Retina (tissue), 1 donor: ENCODE data around the gene MYH16.
"Not testable (repeated sequence)": the region's sequence is repeated elsewhere in the genome, so short reads cannot be mapped to it uniquely, and the experiment has no call there.

Experiments used
- DNase-seq: peaks from one replicate; pipeline ENCODE4 v3.0.0-alpha.2; 2016

MYH16 gene

DNA sequence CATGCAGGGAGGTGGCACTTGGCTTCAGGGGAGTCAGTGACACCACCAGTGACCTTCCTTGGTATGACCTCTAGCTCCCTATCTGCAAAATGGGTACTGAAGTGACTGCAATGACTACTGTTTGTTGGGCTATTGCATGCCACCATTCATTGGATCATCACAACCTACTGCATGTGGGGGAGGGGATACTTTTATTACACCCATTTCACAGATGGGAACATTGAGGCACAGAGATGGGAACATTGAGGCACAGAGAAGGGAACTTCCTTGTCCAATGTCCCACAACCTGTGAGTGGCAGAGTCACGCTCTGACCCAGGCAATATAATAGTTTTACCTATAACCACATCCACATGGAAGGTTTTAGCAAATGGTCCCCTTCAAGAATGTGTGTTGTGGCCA, 12.2 kb upstream of the MYH16 start:
- no peak for DNase-seq

DNA sequence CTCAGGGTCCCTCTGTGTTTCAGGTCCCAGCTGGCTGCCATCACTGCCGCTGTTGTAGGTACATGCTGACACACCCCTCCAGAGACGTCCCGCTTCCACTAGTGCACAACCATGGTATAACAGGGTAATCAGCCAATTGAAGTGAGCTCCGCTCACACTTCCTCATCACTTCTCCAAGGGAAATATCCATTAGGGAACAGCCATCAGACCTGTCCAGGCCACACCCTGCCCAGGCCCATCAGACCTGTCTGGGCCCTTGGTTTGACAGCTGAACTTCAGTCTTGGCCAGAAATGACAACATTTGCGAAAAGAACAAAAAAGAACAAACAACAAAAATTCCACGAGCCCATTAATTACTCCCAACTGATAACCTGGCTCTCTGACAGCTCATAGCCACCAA, 11.0 kb upstream of the MYH16 start:
- no peak for DNase-seq

- DNase-seq: no peak
Observed at GRCh38 chr7:99265848-99266480, 6.7 kb upstream of the MYH16 start.

- DNase-seq: no peak
Observed at GRCh38 chr7:99267481-99267840, 5.2 kb upstream of the MYH16 start.

GRCh38 chr7:99267841-99268576, 4.6 kb upstream of the MYH16 start:
- DNase-seq: peak; percentile 31

DNA sequence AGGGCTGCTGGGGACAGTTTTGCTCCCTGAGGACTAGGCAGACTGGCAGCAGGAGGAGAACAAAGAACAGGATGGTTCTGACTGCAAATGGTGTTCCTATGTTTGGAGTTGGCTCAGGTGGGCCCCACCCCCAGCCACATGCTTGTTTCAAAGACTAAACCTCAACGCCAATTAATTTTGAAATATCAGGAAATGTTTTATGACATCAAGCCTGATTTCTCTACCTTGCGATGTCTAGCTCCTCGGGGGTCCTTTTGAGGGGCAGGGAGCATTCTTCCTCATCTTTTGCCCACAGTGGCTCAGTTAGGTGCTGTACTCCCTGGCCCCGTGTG, 4.1 kb upstream of the MYH16 start:
- DNase-seq: no peak

GRCh38 chr7:99270702-99271101, 1.9 kb upstream of the MYH16 start:
- DNase-seq: no peak

DNA sequence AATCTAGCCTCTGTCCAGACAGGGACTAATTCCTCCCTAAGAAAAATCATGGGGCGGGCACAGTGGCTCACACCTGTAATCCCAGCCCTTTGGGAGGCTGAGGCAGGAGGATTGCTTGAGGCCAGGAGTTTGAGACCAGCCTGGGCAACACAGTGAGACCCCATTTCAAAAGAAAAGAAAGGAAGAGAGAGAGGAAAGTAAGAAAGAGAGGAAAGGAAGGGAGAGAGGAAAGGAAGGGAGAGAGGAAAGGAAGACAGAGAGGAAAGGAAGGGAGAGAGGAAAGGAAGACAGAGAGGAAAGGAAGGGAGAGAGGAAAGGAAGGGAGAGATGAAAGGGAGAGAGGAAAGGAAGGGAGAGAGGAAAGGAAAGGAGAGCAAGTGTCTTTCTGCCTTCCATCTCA, 922 bp downstream of the MYH16 start:
- not testable (repeated sequence) for DNase-seq

DNA sequence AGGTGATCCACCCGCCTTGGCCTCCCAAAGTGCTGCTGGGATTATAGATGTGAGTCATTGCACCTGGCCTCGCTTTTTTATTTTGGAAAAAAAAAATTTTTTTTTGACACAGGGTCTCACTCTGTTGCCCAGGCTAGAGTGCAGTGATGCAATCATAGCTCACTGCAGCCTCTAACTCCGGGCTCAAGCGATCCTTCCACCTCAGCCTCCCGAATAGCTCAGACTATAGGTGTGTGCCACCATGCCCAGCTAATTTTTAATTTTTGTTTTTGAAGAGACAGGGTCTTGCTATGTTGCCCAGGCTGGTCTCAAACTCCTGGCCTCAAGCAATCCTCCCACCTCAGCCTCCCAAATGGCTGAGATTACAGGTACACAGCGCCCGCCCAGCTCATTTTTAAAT, 2.3 kb downstream of the MYH16 start:
- not testable (repeated sequence) for DNase-seq

- peak; percentile 73 for DNase-seq
Observed at GRCh38 chr7:99275496-99275895, 2.9 kb downstream of the MYH16 start.

- no peak for DNase-seq
Observed at GRCh38 chr7:99278180-99278579, 5.5 kb downstream of the MYH16 start.

GRCh38 chr7:99284165-99284564, 11.5 kb downstream of the MYH16 start:
- DNase-seq: not testable (repeated sequence)

DNA sequence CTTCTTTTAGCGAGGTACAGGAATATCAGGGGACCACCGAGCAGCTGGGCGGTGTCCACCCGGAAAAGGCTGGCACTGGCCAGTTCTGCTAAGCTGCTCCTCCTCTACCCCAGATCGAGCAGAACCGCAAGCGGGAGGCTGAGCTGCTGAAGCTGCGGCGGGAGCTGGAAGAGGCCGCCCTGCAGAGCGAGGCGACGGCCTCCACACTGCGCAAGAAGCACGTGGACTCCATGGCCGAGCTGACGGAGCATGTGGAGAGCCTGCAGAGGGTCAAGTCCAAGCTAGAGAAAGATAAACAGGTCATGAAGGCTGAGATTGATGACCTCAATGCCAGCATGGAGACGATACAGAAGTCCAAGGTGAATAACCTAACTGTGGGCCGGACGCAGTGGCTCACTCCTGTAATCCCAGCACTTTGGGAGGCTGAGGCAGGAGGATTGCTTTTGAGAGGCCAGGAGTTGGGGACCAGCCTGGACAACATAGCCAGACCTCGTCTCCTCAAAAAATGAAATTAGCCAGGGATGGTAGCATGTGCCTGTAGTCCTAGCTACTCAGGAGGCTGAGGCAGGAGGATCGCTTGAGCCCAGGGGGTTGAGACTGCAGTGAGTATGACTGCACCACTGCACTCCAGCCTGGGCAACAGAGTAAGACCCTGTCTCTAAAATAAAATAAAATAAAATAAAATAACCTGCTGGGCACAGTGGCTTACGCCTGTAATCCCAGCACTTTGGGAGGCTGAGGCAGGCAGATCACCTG, 15.3 kb downstream of the MYH16 start:
- DNase-seq: no peak

DNA sequence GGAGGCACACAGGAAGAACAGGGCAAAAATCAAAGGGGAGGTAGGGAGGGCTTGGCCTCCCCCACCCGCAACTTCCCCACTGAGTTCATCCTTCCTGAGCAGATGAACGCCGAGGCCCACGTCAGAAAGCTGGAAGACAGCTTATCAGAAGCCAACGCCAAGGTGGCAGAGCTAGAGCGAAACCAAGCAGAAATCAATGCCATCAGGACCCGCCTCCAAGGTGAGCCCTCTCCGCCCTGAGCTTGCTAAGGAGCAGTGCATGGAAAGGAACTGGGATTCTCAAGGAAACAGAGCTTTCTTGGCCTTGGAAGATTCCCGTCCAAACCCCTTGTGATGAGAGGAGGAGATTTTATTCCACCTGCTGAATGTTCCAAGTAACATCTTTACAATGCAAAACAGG, 16.5 kb downstream of the MYH16 start:
- no peak for DNase-seq

DNA sequence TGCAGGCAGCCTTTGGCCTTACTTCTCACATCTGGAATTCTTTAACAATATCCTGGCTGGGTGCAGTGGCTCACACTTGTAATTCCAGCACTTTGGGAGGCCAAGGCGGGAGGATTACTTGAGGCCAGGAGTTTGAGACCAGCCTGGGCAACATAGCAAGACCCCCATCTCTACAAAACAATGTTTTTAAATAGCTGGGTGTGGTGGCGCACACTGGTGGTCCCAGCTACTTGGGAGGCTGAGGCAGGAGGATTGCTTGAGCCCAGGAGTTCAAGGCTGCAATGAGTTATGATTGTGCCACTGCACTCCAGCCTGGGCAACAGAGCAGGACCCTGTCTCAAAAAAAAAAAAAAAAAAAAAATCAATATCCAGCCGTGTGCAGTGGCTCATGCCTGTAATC, 17.5 kb downstream of the MYH16 start:
- not testable (repeated sequence) for DNase-seq

GRCh38 chr7:99290980-99291607, 18.5 kb downstream of the MYH16 start:
- no peak for DNase-seq

GRCh38 chr7:99292127-99292526, 19.5 kb downstream of the MYH16 start:
- DNase-seq: no peak

DNA sequence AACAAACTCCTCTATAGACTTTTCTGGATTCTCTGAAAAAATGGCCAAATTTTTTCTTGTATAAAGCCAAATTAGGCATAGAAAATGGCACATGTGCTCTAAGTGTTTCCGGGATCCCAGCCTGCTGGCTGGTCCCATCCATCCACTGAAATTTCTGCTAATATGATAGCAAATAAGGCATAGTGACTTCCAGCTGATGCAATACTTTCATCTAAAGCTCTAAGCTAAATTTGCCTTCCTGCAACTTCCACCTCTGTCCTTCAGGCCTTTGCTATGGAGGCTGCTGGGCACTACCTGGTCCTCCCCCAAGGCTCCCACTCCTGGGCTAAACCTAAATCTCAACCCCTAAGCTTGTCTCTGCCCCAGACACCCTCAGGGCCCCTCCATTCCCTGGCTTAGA, 20.5 kb downstream of the MYH16 start:
- DNase-seq: no peak

- no peak for DNase-seq
Observed at GRCh38 chr7:99293650-99294049, 21.0 kb downstream of the MYH16 start.

GRCh38 chr7:99296471-99296870, 23.8 kb downstream of the MYH16 start:
- no peak for DNase-seq

DNA sequence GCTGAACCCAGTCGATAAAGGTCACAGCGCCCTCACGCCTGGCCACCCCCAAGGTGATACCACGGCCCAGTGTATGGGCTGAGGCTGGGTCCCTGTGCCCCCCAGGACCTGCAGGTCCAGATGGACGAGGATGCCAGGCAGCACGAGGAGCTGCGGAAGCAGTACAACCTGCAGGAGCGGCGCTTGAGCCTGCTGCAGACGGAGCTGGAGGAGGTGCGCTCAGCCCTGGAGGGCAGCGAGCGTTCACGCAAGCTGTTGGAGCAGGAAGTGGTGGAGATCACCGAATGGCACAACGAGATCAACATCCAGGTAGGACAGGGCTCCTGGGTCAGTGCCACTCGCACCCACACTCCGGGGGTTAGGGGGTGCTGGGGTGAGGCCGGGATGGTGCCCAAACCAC, 28.9 kb downstream of the MYH16 start:
- DNase-seq: no peak

GRCh38 chr7:99305473-99306260, 33.0 kb downstream of the MYH16 start:
- no peak for DNase-seq
